Measurements from ENCODE around the gene CLDN15. TPM values are rescaled to one million over a fixed set of nuclear protein-coding genes. Genes with fewer than 3 reads are reported as not detected.

The CLDN15 gene
- total RNA-seq, 4 donors from 2014 or later: 94.9 to 942 (median 697) TPM

- TF ChIP-seq CTCF (IDR thresholded peaks at IDR 0.05) (no peak), POLR2A (IDR thresholded peaks at IDR 0.05) (no peak)
- Histone ChIP-seq H3K4me1 (peaks cover 0 to 37% (median 12%) of the 10 kb centered on the region in 4 donors), H3K27ac (peak overlapping the region; percentile 87 to 96 (median 90)), H3K36me3 (peaks cover 0 to 43% (median 0%) of the 10 kb centered on the region in 3 donors), H3K9me3 (no peaks in the 10 kb centered on the region), H3K27me3 (no peaks in the 10 kb centered on the region), H3K4me3 (peak overlapping the region; percentile 67 to 87 (median 81))
- DNase-seq: no peak
Observed at GRCh38 chr7:101216001-101216859, 21.4 kb downstream of the CLDN15 start.

GRCh38 chr7:101212014-101212413 lies 25.6 kb downstream of the CLDN15 start:
- no peak overlapping the region for H3K27ac ChIP-seq
- DNase-seq: no peak
- H3K27me3 ChIP-seq: no peaks in the 10 kb centered on the region

GRCh38 chr7:101211501-101211900 lies 26.1 kb downstream of the CLDN15 start:
- no peak overlapping the region for H3K27ac ChIP-seq
- H3K9me3 ChIP-seq: no peaks in the 10 kb centered on the region
- no peak overlapping the region for H3K4me3 ChIP-seq
- TF ChIP-seq POLR2A (IDR thresholded peaks at IDR 0.05): no peak
- no peak for TF ChIP-seq CTCF (IDR thresholded peaks at IDR 0.05)
- H3K36me3 ChIP-seq: peaks cover 0 to 86% (median 0%) of the 10 kb centered on the region in 3 donors
- H3K4me1 ChIP-seq: peaks cover 0 to 10% (median 3%) of the 10 kb centered on the region in 4 donors
- no peak for DNase-seq
- no peaks in the 10 kb centered on the region for H3K27me3 ChIP-seq

More at GRCh38 chr7:101212014-101212413, 25.6 kb downstream of the CLDN15 start:
- Histone ChIP-seq H3K36me3 (peaks cover 0 to 82% (median 0%) of the 10 kb centered on the region in 3 donors), H3K4me3 (no peak overlapping the region), H3K4me1 (peaks cover 0 to 14% (median 6%) of the 10 kb centered on the region in 4 donors), H3K9me3 (no peaks in the 10 kb centered on the region)
- TF ChIP-seq POLR2A (IDR thresholded peaks at IDR 0.05) (no peak), CTCF (IDR thresholded peaks at IDR 0.05) (no peak)

- DNase-seq: no peak
- Histone ChIP-seq H3K27me3 (no peaks in the 10 kb centered on the region), H3K4me3 (no peak overlapping the region), H3K4me1 (no peaks in the 10 kb centered on the region), H3K9me3 (no peaks in the 10 kb centered on the region), H3K36me3 (peaks cover 0 to 89% (median 0%) of the 10 kb centered on the region in 3 donors), H3K27ac (no peak overlapping the region)
- TF ChIP-seq POLR2A (IDR thresholded peaks at IDR 0.05): no peak
- no peak for TF ChIP-seq CTCF (IDR thresholded peaks at IDR 0.05)
Observed at GRCh38 chr7:101210143-101210542, 27.5 kb downstream of the CLDN15 start.

- Histone ChIP-seq H3K4me1 (no peaks in the 10 kb centered on the region), H3K36me3 (peaks cover 0 to 76% (median 0%) of the 10 kb centered on the region in 3 donors), H3K9me3 (no peaks in the 10 kb centered on the region), H3K27me3 (no peaks in the 10 kb centered on the region), H3K27ac (no peak overlapping the region), H3K4me3 (no peak overlapping the region)
- DNase-seq: no peak
- no peak for TF ChIP-seq CTCF (IDR thresholded peaks at IDR 0.05)
- no peak for TF ChIP-seq POLR2A (IDR thresholded peaks at IDR 0.05)
Observed at GRCh38 chr7:101208794-101209193, 28.8 kb downstream of the CLDN15 start.

All from Peyer's patch (tissue), 4 donors.